Measurements from ENCODE around the gene LGR5.

DNA sequence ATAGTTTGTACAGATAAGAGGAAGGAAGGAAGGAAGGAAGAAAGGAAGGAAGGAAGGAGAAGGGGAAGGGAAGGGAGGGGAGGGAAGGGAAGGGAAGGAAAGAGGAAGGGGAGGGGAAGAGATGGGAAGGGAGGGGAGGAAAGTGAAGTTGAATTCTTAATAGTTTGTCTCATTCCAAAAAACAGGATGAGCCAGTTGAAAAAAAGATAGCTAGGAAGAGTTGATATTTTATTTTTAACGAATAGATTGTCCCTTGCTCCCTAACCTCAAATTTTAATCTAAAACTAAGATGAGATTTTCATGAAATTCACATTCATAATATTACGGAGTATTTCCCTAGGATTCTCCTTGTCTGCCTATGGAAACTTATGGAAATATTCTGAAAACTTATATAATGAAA lies 143.3 kb downstream of the LGR5 start:
- no peak for TF ChIP-seq YY1 (IDR thresholded peaks at IDR 0.05; ENCODE audit: insufficient read depth, insufficient read length)
- TF ChIP-seq ZNF274 (IDR thresholded peaks at IDR 0.05; ENCODE audit: low read depth, low read length), result no peak
- no peak for TF ChIP-seq SUZ12 (IDR thresholded peaks at IDR 0.05; ENCODE audit: extremely low read depth, insufficient read depth, insufficient read length)

Measured in NT2/D1 (cell line).